Panc1 (cell line): ENCODE measurements around the gene PRKCB.

Experiments
- CTCF ChIP-seq: fragments of 450-650 bp; IDR thresholded peaks from 2 replicates; pipeline ENCODE4 v1.5.1; 2017; ENCODE audit warnings: mild to moderate bottlenecking
- REST ChIP-seq, 2 experiments: IDR thresholded peaks; 2 replicates each; pipeline ENCODE4 v1.6.1; 2011 to 2012; ENCODE audit warnings: low read depth in 2 of 2, control low read depth in 1 of 2, low read length in 1 of 2, mild to moderate bottlenecking in 1 of 2, moderate library complexity in 1 of 2; ENCODE audit not compliant: insufficient read depth in 1 of 2

GRCh38 chr16:24116046-24116776 is 280.4 kb downstream of the PRKCB start:
- TF ChIP-seq CTCF, result no peak
- no peak for TF ChIP-seq REST (IDR thresholded peaks at IDR 0.05; ENCODE audit: insufficient read depth in 1 of 2, low read depth in 2 of 2, low read length in 1 of 2)
